ENCODE results near the gene SPAG17. TPM values are rescaled to one million over a fixed set of nuclear protein-coding genes. Genes with fewer than 3 reads are reported as not detected.

The SPAG17 gene
- total RNA-seq, 2 experiments from 2014 or later: not detected

GRCh38 chr1:118219438-118219837 is 34.4 kb upstream of the SPAG17 start:
- intact Hi-C loops (cut with DNase I, micrococcal nuclease): no loop called here
- H3K27me3 Mint-ChIP-seq: peaks cover 7% of the 10 kb centered on the region
- H3K36me3 Mint-ChIP-seq (ENCODE audit: low read depth): no peaks in the 10 kb centered on the region
- H3K9me3 Mint-ChIP-seq: no peaks in the 10 kb centered on the region
- Histone ChIP-seq H3K36me3 (ENCODE audit: insufficient read depth, low read length) (no peaks in the 10 kb centered on the region), H3K4me1 (ENCODE audit: insufficient read depth, low read length) (no peaks in the 10 kb centered on the region), H3K4me3 (ENCODE audit: low read length) (no peak overlapping the region), H3K9me3 (ENCODE audit: control insufficient read depth in 1 of 2, insufficient read depth in 1 of 2, low read length in 2 of 2) (no peaks in the 10 kb centered on the region), H3K27ac (ENCODE audit: low read depth in 1 of 2, low read length in 2 of 2) (no peak overlapping the region), H3K27me3 (ENCODE audit: control insufficient read depth in 1 of 2, insufficient read depth in 2 of 2, low read length in 2 of 2) (no peaks in the 10 kb centered on the region)
- H3K4me3 Mint-ChIP-seq: no peak overlapping the region
- H3K27ac Mint-ChIP-seq: no peak overlapping the region
- H3K4me1 Mint-ChIP-seq (ENCODE audit: low read depth): no peaks in the 10 kb centered on the region
- no peak for ATAC-seq (ENCODE audit: poor library complexity)
- ChIA-PET POLR2A (no interaction called here), CTCF (no interaction called here)
- TF ChIP-seq CTCF (IDR thresholded peaks at IDR 0.05): no peak
- no peak for DNase-seq

DNA sequence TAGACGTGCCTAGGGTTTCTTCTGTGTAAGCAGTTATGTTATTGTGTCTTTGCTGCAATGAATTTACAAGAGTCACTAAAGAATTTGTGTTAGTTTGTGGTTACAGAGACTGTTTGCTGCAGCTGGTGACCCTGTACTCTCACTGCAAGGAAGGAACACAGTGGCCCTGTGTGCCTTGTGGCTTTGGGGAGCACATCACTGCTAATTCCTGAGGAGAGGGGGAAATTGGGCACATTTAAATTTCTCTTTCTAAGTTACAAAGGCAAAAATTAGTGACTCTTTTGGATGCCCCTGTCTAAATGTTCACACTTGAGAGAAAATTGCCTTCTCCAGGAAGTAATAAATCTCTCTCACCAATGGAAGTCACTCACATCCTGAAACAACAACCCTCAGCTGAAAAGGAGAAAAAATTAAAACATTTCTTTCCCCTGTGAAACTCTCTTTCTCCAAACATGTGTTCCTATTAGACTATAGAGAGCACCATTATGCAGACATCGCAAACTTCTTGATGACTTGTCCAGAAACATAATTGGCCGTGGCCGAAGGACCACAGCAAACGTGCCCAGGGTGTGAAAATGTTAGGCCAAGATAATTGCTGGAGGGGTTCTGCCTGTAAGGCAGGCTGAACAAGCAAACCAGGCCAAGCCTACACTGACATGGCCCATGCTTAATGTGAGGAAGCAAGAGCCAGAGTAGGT is 32.3 kb upstream of the SPAG17 start:
- DNase-seq: no peak

DNA sequence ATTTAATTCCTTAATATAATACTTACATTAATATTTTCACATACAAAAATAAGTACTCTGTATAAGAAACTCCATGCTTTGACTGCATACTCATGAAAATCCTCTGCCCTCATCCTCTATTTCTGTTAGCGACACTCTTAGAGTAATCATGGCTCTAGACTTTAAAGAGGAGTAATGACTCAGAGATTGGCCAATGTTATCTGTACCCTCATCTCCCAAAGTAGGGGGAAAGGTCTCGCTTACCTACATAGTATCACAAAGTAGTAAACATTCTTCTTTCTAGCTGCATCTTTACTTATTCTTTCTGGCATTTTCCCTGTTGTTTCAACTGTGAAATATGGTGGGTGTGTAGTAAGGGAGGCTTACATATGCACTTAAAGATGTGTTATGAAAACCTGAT is 29.8 kb upstream of the SPAG17 start:
- no peaks in the 10 kb centered on the region for H3K36me3 ChIP-seq (ENCODE audit: insufficient read depth, low read length)
- no peaks in the 10 kb centered on the region for H3K36me3 Mint-ChIP-seq (ENCODE audit: low read depth)
- no peaks in the 10 kb centered on the region for H3K4me1 Mint-ChIP-seq (ENCODE audit: low read depth)
- peaks cover 7% of the 10 kb centered on the region for H3K27me3 Mint-ChIP-seq
- no peak overlapping the region for H3K4me3 Mint-ChIP-seq
- H3K27ac Mint-ChIP-seq: no peak overlapping the region
- no peaks in the 10 kb centered on the region for H3K27me3 ChIP-seq (ENCODE audit: control insufficient read depth in 1 of 2, insufficient read depth in 2 of 2, low read length in 2 of 2)
- POLR2A ChIA-PET: no interaction called here
- no peaks in the 10 kb centered on the region for H3K9me3 ChIP-seq (ENCODE audit: control insufficient read depth in 1 of 2, insufficient read depth in 1 of 2, low read length in 2 of 2)
- CTCF ChIA-PET: no interaction called here
- no peaks in the 10 kb centered on the region for H3K4me1 ChIP-seq (ENCODE audit: insufficient read depth, low read length)
- H3K27ac ChIP-seq (ENCODE audit: low read depth in 1 of 2, low read length in 2 of 2): no peak overlapping the region
- ATAC-seq (ENCODE audit: poor library complexity): no peak
- intact Hi-C loops (cut with DNase I, micrococcal nuclease): no loop called here
- no peak for TF ChIP-seq CTCF (IDR thresholded peaks at IDR 0.05)
- H3K9me3 Mint-ChIP-seq: no peaks in the 10 kb centered on the region
- no peak for DNase-seq
- no peak overlapping the region for H3K4me3 ChIP-seq (ENCODE audit: low read length)

More for the DNA sequence above, 32.3 kb upstream of the SPAG17 start:
- H3K27ac ChIP-seq (ENCODE audit: low read depth in 1 of 2, low read length in 2 of 2): no peak overlapping the region
- H3K27me3 ChIP-seq (ENCODE audit: control insufficient read depth in 1 of 2, insufficient read depth in 2 of 2, low read length in 2 of 2): no peaks in the 10 kb centered on the region
- H3K4me3 Mint-ChIP-seq: no peak overlapping the region
- no peaks in the 10 kb centered on the region for H3K4me1 Mint-ChIP-seq (ENCODE audit: low read depth)
- intact Hi-C loops (cut with DNase I, micrococcal nuclease): no loop called here
- H3K4me3 ChIP-seq (ENCODE audit: low read length): no peak overlapping the region
- H3K36me3 ChIP-seq (ENCODE audit: insufficient read depth, low read length): no peaks in the 10 kb centered on the region
- H3K9me3 ChIP-seq (ENCODE audit: control insufficient read depth in 1 of 2, insufficient read depth in 1 of 2, low read length in 2 of 2): no peaks in the 10 kb centered on the region
- no peak for TF ChIP-seq CTCF (IDR thresholded peaks at IDR 0.05)
- H3K27me3 Mint-ChIP-seq: peaks cover 7% of the 10 kb centered on the region
- POLR2A ChIA-PET: no interaction called here
- ATAC-seq (ENCODE audit: poor library complexity): no peak
- CTCF ChIA-PET: no interaction called here
- H3K4me1 ChIP-seq (ENCODE audit: insufficient read depth, low read length): no peaks in the 10 kb centered on the region
- no peak overlapping the region for H3K27ac Mint-ChIP-seq
- H3K36me3 Mint-ChIP-seq (ENCODE audit: low read depth): no peaks in the 10 kb centered on the region
- H3K9me3 Mint-ChIP-seq: no peaks in the 10 kb centered on the region

All from CD4-positive, alpha-beta T cell (primary cell).